ENCODE results near the gene SDCBP2. TPM values are rescaled to one million over a fixed set of nuclear protein-coding genes. Genes with fewer than 3 reads are reported as not detected.
A peak's percentile ranks its signal among the peaks of the same experiment; 100 is the strongest.

Gene SDCBP2
- total and polyA plus RNA-seq, 2 of the 13 experiments (the other 11 are each of a cell fraction or from before 2014, with no cell fraction given): 1.2 to 2.4 TPM

DNA sequence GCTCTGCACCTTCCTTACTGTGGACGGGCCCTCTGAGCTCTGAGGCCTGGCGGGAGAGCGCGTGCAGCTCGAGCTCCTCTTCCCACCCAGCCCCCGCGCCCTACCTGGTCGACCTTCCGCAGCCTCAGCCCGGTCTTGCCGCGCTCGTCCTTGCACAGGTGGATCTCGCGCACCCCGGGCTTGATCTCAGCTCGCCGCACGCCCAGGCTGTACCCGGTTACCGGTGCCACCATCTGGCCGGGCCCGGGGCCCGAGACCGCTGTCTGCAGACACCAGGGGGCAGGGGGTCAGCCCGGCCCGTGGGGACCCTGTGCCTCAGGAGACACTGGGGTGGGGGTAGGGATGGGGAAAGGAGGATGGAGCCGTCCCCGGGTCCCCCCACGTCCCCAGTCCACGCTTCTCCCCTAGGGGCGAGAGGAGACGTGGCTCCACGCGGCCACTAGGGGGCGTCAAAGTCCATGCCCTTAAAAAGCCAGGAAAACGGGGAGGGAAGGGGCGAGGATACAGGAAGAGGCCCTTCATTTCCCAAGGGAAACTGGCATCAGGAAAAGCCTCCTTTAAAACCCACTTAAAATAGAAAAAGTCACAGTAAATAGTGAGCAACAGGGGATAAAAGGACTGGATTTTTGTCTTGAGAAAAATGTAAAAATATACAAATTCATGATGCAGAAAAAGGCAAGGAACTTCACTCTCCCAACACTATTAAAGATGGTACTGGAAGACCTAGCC, 15.5 kb downstream of the SDCBP2 start (continued):
- no peak for TF ChIP-seq ZNF724P (CRISPR knock-in tag; IDR thresholded peaks at IDR 0.05; ENCODE audit: borderline replicate concordance)
- no peak for TF ChIP-seq SNAPC2 (CRISPR knock-in tag; IDR thresholded peaks at IDR 0.05)
- 0 out of 2 replicates have a peak, but pooled peaks have one; percentile 46 for TF ChIP-seq ZFAT (CRISPR knock-in tag; conservative IDR thresholded peaks at IDR 0.05)
- TF ChIP-seq, protein P1, sequence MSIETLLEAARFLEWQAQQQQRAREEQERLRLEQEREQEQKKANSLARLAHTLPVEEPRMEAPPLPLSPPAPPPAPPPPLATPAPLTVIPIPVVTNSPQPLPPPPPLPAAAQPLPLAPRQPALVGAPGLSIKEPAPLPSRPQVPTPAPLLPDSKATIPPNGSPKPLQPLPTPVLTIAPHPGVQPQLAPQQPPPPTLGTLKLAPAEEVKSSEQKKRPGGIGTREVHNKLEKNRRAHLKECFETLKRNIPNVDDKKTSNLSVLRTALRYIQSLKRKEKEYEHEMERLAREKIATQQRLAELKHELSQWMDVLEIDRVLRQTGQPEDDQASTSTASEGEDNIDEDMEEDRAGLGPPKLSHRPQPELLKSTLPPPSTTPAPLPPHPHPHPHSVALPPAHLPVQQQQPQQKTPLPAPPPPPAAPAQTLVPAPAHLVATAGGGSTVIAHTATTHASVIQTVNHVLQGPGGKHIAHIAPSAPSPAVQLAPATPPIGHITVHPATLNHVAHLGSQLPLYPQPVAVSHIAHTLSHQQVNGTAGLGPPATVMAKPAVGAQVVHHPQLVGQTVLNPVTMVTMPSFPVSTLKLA (IDR thresholded peaks at IDR 0.05): no peak
- TF ChIP-seq ETV5 (CRISPR knock-in tag; IDR thresholded peaks at IDR 0.05; ENCODE audit: borderline replicate concordance): peak; percentile 54; the same call in 1 of the 2 replicates
- no peak for TF ChIP-seq FIP1L1 (IDR thresholded peaks at IDR 0.05; ENCODE audit: borderline replicate concordance, insufficient read depth, low read depth, low read length)
- no peak for TF ChIP-seq RAD51 (IDR thresholded peaks at IDR 0.05; ENCODE audit: borderline replicate concordance)
- TF ChIP-seq, protein P2, sequence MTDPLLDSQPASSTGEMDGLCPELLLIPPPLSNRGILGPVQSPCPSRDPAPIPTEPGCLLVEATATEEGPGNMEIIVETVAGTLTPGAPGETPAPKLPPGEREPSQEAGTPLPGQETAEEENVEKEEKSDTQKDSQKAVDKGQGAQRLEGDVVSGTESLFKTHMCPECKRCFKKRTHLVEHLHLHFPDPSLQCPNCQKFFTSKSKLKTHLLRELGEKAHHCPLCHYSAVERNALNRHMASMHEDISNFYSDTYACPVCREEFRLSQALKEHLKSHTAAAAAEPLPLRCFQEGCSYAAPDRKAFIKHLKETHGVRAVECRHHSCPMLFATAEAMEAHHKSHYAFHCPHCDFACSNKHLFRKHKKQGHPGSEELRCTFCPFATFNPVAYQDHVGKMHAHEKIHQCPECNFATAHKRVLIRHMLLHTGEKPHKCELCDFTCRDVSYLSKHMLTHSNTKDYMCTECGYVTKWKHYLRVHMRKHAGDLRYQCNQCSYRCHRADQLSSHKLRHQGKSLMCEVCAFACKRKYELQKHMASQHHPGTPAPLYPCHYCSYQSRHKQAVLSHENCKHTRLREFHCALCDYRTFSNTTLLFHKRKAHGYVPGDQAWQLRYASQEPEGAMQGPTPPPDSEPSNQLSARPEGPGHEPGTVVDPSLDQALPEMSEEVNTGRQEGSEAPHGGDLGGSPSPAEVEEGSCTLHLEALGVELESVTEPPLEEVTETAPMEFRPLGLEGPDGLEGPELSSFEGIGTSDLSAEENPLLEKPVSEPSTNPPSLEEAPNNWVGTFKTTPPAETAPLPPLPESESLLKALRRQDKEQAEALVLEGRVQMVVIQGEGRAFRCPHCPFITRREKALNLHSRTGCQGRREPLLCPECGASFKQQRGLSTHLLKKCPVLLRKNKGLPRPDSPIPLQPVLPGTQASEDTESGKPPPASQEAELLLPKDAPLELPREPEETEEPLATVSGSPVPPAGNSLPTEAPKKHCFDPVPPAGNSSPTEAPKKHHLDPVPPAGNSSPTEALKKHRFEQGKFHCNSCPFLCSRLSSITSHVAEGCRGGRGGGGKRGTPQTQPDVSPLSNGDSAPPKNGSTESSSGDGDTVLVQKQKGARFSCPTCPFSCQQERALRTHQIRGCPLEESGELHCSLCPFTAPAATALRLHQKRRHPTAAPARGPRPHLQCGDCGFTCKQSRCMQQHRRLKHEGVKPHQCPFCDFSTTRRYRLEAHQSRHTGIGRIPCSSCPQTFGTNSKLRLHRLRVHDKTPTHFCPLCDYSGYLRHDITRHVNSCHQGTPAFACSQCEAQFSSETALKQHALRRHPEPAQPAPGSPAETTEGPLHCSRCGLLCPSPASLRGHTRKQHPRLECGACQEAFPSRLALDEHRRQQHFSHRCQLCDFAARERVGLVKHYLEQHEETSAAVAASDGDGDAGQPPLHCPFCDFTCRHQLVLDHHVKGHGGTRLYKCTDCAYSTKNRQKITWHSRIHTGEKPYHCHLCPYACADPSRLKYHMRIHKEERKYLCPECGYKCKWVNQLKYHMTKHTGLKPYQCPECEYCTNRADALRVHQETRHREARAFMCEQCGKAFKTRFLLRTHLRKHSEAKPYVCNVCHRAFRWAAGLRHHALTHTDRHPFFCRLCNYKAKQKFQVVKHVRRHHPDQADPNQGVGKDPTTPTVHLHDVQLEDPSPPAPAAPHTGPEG (CRISPR knock-in tag; IDR thresholded peaks at IDR 0.05): no peak; the same call in 1 of the 2 replicates
- TF ChIP-seq, protein P3, sequence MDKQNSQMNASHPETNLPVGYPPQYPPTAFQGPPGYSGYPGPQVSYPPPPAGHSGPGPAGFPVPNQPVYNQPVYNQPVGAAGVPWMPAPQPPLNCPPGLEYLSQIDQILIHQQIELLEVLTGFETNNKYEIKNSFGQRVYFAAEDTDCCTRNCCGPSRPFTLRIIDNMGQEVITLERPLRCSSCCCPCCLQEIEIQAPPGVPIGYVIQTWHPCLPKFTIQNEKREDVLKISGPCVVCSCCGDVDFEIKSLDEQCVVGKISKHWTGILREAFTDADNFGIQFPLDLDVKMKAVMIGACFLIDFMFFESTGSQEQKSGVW (CRISPR knock-in tag; IDR thresholded peaks at IDR 0.05; ENCODE audit: borderline replicate concordance): no peak
- 0 out of 2 replicates have a peak, but pooled peaks have one; percentile 28 for TF ChIP-seq RXRB (CRISPR knock-in tag; IDR thresholded peaks at IDR 0.05; ENCODE audit: borderline replicate concordance)
- peak; percentile 73 for TF ChIP-seq ELF1 (CRISPR knock-in tag; IDR thresholded peaks at IDR 0.05)
- no peak for TF ChIP-seq ZZZ3 (CRISPR knock-in tag; IDR thresholded peaks at IDR 0.05; ENCODE audit: borderline replicate concordance)
- TF ChIP-seq NBN (conservative IDR thresholded peaks at IDR 0.05): no peak
- no peak for TF ChIP-seq ZNF343 (CRISPR knock-in tag; IDR thresholded peaks at IDR 0.05)
- TF ChIP-seq IRF2 (CRISPR knock-in tag; IDR thresholded peaks at IDR 0.05): 0 out of 2 replicates have a peak, but pooled peaks have one; percentile 25
- no peak for TF ChIP-seq SATB2 (CRISPR knock-in tag; IDR thresholded peaks at IDR 0.05)
- no peak for TF ChIP-seq HNRNPL (IDR thresholded peaks at IDR 0.05; ENCODE audit: low read depth, low read length)
- TF ChIP-seq HOXA3 (CRISPR knock-in tag; IDR thresholded peaks at IDR 0.05): 0 out of 2 replicates have a peak, but pooled peaks have one; percentile 32
- TF ChIP-seq, protein P4, sequence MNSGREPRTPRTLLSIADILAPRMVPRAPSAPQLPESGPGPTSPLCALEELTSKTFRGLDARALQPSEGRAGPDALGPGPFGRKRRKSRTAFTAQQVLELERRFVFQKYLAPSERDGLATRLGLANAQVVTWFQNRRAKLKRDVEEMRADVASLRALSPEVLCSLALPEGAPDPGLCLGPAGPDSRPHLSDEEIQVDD (CRISPR knock-in tag; IDR thresholded peaks at IDR 0.05; ENCODE audit: borderline replicate concordance): no peak
- TF ChIP-seq, protein P5, sequence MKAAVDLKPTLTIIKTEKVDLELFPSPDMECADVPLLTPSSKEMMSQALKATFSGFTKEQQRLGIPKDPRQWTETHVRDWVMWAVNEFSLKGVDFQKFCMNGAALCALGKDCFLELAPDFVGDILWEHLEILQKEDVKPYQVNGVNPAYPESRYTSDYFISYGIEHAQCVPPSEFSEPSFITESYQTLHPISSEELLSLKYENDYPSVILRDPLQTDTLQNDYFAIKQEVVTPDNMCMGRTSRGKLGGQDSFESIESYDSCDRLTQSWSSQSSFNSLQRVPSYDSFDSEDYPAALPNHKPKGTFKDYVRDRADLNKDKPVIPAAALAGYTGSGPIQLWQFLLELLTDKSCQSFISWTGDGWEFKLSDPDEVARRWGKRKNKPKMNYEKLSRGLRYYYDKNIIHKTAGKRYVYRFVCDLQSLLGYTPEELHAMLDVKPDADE (CRISPR knock-in tag; IDR thresholded peaks at IDR 0.05): no peak
